Spinal cord (tissue), 10 donors: ENCODE results near the gene MIP. TPM values are rescaled to one million over a fixed set of nuclear protein-coding genes. Genes with fewer than 3 reads are reported as not detected.

Experiments used
- DNase-seq, 6 donors: peaks; one replicate each; pipeline versions ENCODE4 v3.0.0 to v3.0.0-alpha.2; 2013 to 2015; ENCODE audit warnings: low spot score in 6 of 6, low read depth in 4 of 6
- H3K27ac ChIP-seq: one replicate; pipeline ENCODE4 v1.5.1; 2013; ENCODE audit warnings: low read depth, low read length, control low read depth
- H3K27me3 ChIP-seq: one replicate; pipeline ENCODE4 v1.6.1; 2013; ENCODE audit warnings: low read length; ENCODE audit not compliant: control insufficient read depth, insufficient read depth
- H3K36me3 ChIP-seq: one replicate; pipeline ENCODE4 v1.6.1; 2013; ENCODE audit warnings: low read length; ENCODE audit not compliant: control insufficient read depth, insufficient read depth
- H3K4me1 ChIP-seq: one replicate; pipeline ENCODE4 v1.6.1; 2013; ENCODE audit warnings: low read length; ENCODE audit not compliant: control insufficient read depth, insufficient read depth
- H3K4me3 ChIP-seq: one replicate; pipeline ENCODE4 v1.5.1; 2013; ENCODE audit warnings: low read depth, low read length, control low read depth
- H3K9me3 ChIP-seq: one replicate; pipeline ENCODE4 v1.6.1; 2013; ENCODE audit warnings: low read length; ENCODE audit not compliant: control insufficient read depth, insufficient read depth
- WGBS: methylation state at CpG from one replicate; pipeline ENCODE4 v1.1.5; 2013; ENCODE audit warnings: missing lambda C conversion rate; ENCODE audit not compliant: insufficient coverage; 5-methylcytosine and 5-hydroxymethylcytosine counted together
- polyA plus RNA-seq, 2 donors: library from polyadenylated mRNA; unstranded; fragments of 120-200 nt; gene quantifications; one replicate each; pipeline ENCODE4 v1.2.1, GENCODE V29; 2013; ENCODE audit not compliant: insufficient read length in 2 of 2
- total RNA-seq, 2 donors: library from RNA; depleted of rRNA in 1 of 2; stranded (reverse); fragments of 120-200 nt in 1 of 2; fragments of >200 nt in 1 of 2; gene quantifications; one replicate each; pipeline versions ENCODE4 v1.2.3 to v1.2.4, GENCODE V29; 2013 to 2014
- donor health status: healthy.

Gene MIP
- total and polyA plus RNA-seq, 4 donors = 0.30 to 0.60 TPM; not detected in 2

DNA sequence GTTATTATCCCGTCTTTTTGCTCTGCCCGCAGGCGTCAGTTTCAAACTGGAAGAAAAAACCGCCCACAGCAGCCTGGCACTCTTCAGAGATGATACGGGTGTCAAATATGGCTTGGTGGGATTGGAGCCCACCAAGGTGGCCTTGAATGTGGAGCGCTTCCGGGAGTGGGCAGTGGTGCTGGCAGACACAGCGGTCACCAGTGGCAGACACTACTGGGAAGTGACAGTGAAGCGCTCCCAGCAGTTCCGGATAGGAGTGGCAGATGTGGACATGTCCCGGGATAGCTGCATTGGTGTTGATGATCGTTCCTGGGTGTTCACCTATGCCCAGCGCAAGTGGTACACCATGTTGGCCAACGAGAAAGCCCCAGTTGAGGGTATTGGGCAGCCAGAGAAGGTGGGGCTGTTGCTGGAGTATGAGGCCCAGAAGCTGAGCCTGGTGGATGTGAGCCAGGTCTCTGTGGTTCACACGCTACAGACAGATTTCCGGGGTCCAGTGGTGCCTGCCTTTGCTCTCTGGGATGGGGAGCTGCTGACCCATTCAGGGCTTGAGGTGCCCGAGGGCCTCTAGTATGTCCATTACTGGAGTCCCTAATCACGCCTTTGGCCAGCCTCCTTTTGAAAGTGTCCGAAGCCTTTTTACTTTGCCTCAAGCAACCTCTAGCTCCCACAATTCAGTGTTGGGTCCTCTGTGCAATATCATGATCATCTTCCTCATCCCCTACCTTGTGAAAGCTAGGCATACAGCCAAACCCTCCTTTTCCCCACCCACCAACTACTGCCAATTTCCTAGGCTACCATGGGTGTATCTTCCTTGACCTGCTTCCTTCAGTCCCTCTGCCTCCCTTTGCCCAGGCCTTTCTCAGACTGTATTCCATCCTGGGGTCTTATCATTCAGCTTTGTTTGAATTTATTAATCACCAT lies 14.8 kb upstream of the MIP start:
- no peaks in the 10 kb centered on the region for H3K9me3 ChIP-seq
- DNase-seq = peak in 1 of 6 donors; percentile 9
- 64% methylated on average over 17 of the region's 19 CpGs for WGBS
- H3K27ac ChIP-seq = peak overlapping the region; percentile 82
- H3K36me3 ChIP-seq = peaks cover 8% of the 10 kb centered on the region
- peak overlapping the region; percentile 93 for H3K4me3 ChIP-seq
- H3K27me3 ChIP-seq = no peaks in the 10 kb centered on the region
- H3K4me1 ChIP-seq = peaks cover 13% of the 10 kb centered on the region

DNA sequence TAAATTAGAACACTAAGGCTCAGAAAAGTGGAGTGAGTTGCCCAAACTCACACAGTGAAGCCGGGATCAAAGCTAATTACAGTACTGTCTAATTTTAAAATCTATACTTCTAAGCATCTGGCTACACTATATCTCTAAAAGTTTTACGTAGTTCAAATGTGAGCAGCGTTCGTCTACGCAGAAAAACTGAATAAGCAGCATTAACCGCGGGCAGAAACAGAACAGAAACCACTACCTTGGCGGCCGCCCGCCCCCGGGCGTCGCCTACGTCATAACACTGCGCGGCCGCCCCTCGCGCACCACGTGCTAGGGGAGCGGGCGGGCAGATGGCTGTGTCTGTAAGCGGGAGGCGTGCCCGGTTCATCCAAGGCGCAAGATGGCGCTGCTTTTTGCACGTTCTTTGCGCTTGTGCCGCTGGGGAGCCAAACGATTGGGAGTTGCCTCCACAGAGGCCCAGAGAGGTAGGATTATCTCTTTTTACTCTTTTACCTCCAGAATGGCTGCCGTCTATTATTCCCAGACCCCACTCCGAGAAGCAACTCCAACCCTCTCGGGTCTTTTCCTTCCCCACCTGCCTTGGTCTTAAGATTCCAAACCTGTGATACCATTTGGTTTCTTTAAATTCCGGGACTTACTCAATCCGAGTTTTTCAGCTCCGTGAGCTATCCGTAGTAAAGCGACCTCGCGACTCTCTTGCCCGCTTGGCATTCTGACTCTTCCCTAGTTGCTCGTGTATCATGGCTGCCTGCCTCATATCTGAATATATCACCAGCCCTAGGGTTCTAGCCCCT lies 14.0 kb upstream of the MIP start, which contains the start of gene SPRYD4:
Gene SPRYD4 (plus strand): TSS at position 363 of the 791 bp plus-strand sequence. CDS start 14 bp downstream, at position 377.
- peaks cover 13% of the 10 kb centered on the region for H3K4me1 ChIP-seq
- 0% methylated on average over 42 of the region's 43 CpGs for WGBS
- peak within 1 kb of the TSS; percentile 82 for H3K27ac ChIP-seq
- DNase-seq = peak; percentile 78 to 98 (median 90)
- no peaks in the 10 kb centered on the region for H3K9me3 ChIP-seq
- peak within 1 kb of the TSS; percentile 93 for H3K4me3 ChIP-seq
- H3K27me3 ChIP-seq = no peaks in the 10 kb centered on the region
- peaks cover 8% of the 10 kb centered on the region for H3K36me3 ChIP-seq

DNA sequence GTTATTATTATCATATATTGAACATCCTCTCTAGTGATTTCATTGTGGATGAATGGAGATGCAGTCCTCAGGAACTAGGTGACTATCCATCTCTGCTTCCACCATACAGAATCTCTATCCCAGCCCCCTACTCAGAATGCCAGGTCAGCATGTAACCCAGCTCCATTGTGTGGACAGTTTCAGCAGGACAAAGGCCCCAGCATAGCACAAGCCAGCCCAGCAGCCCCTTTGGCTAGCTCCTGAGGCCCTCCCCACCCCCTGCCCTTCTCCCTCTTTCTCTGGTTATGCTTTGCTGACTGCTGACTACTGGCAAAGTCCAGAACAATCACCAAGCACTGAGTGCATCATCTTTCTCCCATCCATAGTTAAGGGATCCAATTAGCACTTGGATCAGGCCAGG lies 8.1 kb upstream of the MIP start:
- no peak overlapping the region for H3K27ac ChIP-seq
- H3K4me1 ChIP-seq = no peaks in the 10 kb centered on the region
- no peaks in the 10 kb centered on the region for H3K9me3 ChIP-seq
- H3K4me3 ChIP-seq = no peak overlapping the region
- H3K27me3 ChIP-seq = no peaks in the 10 kb centered on the region
- no peak for DNase-seq
- no peaks in the 10 kb centered on the region for H3K36me3 ChIP-seq

DNA sequence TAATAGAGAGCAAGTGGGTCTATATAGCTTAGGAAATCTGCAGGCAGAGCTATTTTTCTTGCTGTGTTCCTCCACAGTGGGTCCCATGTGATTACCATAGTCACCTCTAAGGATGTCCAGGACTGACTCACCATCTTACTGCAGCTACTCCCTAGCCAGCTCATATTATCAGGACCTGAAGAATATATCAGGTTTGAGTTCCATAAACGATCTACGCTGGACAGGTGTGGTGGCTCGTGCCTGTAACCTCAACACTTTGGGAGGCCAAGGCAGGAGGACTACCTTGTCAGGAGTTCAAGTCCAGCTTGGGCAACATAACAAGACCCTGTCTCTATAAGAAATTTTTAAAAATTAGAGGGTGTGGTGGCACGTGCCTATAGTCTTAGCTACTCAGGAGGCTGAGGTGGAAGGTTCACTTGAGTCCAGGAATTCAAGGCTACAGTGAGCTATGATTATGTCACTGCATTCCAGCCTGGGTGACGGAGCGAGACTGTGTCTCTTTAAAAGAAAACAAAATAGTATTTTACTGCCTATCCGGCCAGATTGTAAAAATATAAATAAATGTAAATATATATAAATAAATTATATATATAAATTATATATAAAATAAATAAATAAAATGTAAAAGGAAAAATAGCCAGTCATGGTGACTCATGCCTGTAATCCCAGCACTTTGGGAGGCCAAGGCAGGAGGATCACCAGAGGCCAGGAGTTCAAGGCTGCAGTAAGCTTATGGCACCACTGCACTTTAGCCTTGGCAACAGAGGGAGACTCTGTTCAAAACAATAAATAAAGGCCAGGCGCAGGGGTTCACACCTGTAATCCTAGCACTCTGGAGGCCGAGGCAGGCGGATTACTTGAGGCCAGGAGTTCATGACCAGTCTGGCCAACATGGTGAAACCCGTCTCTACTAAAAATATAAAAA lies 7.0 kb upstream of the MIP start:
- H3K36me3 ChIP-seq = no peaks in the 10 kb centered on the region
- no peak for DNase-seq
- H3K27me3 ChIP-seq = no peaks in the 10 kb centered on the region
- H3K9me3 ChIP-seq = no peaks in the 10 kb centered on the region
- H3K4me3 ChIP-seq = no peak overlapping the region
- WGBS = 91% methylated on average over 4 of the region's 11 CpGs
- no peak overlapping the region for H3K27ac ChIP-seq
- no peaks in the 10 kb centered on the region for H3K4me1 ChIP-seq

DNA sequence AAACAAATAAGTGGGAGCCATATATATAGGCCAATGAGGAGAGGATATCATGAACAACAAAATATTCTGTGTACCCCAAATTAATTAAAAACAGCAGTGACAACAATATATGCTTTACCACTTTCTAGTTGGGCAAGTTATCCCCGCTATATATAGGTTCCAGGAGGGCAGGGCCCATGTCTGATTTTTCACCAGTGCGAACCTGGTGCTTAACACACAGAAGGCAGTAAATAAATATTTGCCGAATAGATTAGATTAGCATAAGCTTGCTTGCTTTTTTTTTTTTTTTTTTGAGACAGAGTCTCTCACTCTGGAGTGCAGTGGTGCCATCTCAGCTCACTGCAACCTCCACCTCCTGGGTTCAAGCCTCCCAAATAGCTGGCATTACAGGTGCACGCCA lies 3.4 kb upstream of the MIP start:
- Histone ChIP-seq H3K4me1 (no peaks in the 10 kb centered on the region), H3K27ac (no peak overlapping the region), H3K9me3 (no peaks in the 10 kb centered on the region), H3K36me3 (no peaks in the 10 kb centered on the region), H3K4me3 (no peak overlapping the region), H3K27me3 (no peaks in the 10 kb centered on the region)
- no peak for DNase-seq
- 100% methylated on average over 1 of the region's 4 CpGs for WGBS

DNA sequence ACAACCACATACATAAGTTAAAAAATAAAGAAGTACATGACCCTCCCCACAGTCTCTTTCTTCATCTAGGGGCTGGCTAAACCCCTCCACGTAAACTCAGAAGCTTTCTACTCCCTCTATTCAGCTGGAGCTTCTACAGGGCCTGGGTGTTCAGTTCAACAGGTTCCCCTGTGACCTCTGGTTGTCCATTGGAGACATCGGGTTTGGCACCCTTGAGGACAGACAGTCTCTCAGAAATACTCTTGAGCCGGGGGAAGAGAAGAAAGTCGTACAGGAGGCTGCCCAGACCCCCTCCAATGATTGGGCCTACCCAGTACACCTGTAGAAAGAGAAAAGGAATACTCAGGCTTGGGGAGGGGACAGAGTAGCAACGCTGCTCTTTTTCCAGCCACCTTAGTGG lies 3.3 kb downstream of the MIP start:
- H3K36me3 ChIP-seq = no peaks in the 10 kb centered on the region
- no peaks in the 10 kb centered on the region for H3K9me3 ChIP-seq
- no peak overlapping the region for H3K27ac ChIP-seq
- DNase-seq = no peak
- H3K4me1 ChIP-seq = peaks cover 8% of the 10 kb centered on the region
- no peak overlapping the region for H3K4me3 ChIP-seq
- no peaks in the 10 kb centered on the region for H3K27me3 ChIP-seq
- 100% methylated on average over 2 of the region's 5 CpGs for WGBS

DNA sequence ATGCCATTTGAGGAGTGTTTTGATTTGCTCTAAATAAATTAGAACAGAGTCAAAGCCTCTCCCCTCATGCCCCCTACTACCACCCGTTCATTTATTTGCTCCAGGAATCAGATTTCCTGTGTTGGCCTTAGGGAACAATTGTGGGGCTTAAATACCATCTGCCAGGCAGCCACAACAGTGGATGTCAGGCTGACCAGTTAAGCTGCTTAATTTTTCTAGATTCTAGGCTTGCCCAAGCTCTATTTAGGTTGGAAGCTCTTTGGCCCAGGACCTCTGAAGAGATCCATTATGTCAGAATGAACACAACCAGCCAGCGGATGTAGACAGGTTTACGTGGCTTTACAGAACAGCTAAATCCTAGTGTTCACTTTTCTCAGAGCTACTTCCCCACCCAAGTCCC lies 4.2 kb downstream of the MIP start:
- H3K36me3 ChIP-seq = no peaks in the 10 kb centered on the region
- peaks cover 8% of the 10 kb centered on the region for H3K4me1 ChIP-seq
- no peak overlapping the region for H3K4me3 ChIP-seq
- H3K27ac ChIP-seq = no peak overlapping the region
- WGBS = 83% methylated on average over 3 of the region's 3 CpGs
- no peaks in the 10 kb centered on the region for H3K27me3 ChIP-seq
- no peak for DNase-seq
- H3K9me3 ChIP-seq = no peaks in the 10 kb centered on the region

DNA sequence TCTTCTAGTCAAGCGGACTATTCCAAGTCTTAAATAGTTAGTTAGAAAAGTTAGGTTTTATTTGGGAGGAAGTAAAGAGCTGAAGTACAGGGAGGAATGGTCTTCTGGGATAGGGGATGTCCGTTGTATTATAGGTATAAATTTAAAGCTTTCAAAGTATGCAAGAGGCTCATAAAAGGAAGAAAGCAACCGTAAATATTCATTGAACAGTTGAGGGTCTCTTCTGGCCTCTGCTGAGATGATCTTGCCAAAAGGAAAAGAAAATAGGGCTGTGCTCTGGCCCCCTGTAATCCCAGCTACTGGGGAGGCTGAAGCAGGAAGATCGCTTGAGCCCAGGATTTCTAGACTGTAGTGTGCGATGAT lies 4.9 kb downstream of the MIP start:
- Histone ChIP-seq H3K4me3 (peak overlapping the region; percentile 92), H3K27me3 (no peaks in the 10 kb centered on the region), H3K27ac (peak overlapping the region; percentile 97), H3K9me3 (no peaks in the 10 kb centered on the region), H3K36me3 (no peaks in the 10 kb centered on the region), H3K4me1 (peaks cover 8% of the 10 kb centered on the region)
- 37% methylated on average over 3 of the region's 5 CpGs for WGBS
- no peak for DNase-seq
